ENCODE data around the gene RND1.
"Not testable (repeated sequence)": the region's sequence is repeated elsewhere in the genome, so short reads cannot be mapped to it uniquely, and the experiment has no call there.

The RND1 gene

GRCh38 chr12:48868451-48868850 lies 2.8 kb upstream of the RND1 start:
- no peak for DNase-seq (ENCODE audit: low read depth, low spot score)

DNA sequence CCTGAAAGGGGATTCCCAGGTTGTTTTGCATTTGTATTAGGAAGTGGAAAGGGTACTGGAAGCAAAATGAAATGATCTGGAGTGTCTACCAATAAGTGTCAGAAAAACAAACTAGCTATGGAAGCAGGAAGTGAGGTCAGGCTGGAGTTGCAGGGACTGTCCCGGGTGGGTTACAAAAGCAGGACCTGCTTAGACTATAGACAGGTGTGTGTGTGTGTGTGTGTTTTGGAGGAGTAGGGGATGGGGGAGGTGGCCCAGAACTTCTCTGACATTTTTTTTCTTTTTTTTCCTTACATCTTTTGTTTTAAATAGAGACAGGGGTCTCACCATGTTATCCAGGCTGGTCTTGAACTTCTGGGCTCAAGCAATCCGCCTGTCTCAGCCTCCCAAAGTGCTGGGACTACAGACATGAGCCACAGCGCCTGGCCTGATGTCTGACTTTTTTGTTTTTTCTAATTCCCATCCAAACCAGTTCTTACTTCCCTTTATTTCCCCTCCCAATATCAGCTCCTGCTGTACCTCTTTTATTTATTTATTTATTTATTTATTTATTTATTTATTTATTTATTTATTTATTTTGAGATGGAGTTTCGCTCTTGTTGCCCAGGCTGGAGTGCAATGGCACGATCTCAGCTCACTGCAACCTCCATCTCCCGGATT lies 512 bp upstream of the RND1 start:
- DNase-seq (ENCODE audit: low read depth, low spot score): no peak

GRCh38 chr12:48863291-48863690 lies 2.4 kb downstream of the RND1 start:
- DNase-seq (ENCODE audit: low read depth, low spot score): no peak

- no peak for DNase-seq (ENCODE audit: low read depth, low spot score)
Observed at GRCh38 chr12:48862760-48863159, 2.9 kb downstream of the RND1 start.

DNA sequence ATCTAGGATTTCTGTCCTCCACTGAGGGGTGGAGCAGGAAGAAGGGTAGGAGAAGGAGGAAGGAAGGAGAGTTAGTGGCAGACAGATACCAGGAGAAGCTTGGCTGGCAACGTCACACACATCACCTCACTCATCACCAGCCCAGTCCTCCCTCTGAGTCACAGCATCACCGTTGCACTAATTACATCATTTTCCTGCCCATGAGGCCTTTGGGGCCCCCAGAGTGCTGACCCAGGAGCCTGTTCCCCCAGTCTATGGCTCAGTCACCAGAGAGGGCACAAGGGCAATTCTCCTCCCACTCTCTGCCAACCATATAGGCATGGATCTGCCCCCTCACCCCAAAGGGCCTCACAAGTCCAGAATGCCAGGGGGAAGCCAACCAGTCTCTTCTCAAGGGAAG lies 4.6 kb downstream of the RND1 start:
- DNase-seq (ENCODE audit: low read depth, low spot score): no peak

DNA sequence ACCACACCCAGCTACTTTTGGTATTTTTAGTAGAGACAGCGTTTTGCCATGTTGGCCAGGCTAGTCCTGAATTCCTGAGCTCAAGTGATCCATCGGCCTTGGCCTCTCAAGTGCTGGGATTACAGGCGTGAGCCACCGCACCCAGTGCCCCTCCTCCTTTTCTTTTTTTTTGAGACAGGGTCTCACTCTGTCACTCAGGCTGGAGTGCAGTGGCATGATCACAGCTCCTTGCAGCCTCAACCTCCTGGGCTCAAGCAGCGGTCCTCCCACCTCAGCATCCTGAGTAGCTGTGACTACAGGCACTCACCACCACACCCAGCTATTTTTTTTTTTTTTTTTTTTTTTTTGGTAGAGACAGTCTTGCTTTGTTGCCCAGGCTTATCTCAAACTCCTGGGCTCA lies 5.4 kb downstream of the RND1 start:
- not testable (repeated sequence) for DNase-seq (ENCODE audit: low read depth, low spot score)

- no peak for DNase-seq (ENCODE audit: low read depth, low spot score)
Observed at GRCh38 chr12:48859607-48860006, 6.1 kb downstream of the RND1 start.

GRCh38 chr12:48858043-48858442 lies 7.6 kb downstream of the RND1 start:
- DNase-seq (ENCODE audit: low read depth, low spot score): no peak

DNA sequence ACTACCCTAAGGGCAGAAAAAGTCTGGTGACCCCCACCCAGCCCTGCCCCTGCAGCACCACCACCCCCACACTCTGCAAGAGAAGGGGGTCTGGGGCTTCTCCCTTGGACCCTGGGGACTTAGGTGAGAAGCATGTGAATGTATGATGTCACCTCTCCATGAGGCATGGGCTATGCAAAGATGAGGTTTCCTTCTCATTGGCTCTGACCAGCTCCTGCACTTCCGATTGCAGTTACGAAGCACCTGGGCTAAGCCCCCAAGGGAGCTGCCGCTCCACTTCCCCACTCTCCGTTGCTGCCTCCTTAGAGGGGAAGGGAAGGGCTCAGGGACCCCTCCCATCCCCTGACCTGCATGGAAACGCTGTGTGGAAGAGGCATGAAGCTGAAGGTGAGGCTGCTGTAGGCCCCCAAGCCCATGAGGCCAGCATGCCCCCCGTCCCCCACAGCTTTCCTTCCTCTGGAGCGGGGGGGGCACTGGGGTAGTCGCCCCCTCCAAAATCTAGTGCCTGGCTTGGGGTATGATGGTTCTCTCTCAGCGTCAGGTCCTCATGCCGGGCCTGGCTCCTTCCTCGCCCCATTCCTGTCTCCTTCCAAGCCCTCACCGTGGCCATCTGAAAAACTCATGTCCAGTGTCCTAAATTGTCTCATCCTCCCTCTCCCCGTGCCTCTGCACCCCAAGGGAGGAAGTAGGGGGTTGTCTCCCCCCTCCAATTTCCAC lies 8.2 kb downstream of the RND1 start:
- no peak for DNase-seq (ENCODE audit: low read depth, low spot score)

DNA sequence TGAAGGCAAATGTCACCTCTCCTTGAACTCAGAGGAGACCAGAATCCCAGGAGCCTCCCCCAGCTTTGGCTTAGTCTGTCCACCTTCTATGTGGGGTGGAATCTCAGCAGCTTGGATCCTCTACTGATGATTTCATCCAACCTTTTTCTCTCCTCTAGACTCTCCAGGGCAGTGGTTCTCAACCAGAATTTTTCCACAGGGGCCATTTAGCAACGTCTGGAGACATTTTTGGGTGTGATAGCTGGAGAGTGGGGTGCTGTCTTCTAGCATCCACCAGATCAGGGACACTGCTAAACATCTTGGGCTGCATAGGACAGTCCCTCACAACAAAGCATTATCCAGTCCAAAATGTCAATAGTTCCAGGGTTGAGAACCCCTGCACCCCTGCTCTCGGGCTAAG lies 9.3 kb downstream of the RND1 start:
- no peak for DNase-seq (ENCODE audit: low read depth, low spot score)

GRCh38 chr12:48854932-48855331 lies 10.7 kb downstream of the RND1 start:
- not testable (repeated sequence) for DNase-seq (ENCODE audit: low read depth, low spot score)

DNA sequence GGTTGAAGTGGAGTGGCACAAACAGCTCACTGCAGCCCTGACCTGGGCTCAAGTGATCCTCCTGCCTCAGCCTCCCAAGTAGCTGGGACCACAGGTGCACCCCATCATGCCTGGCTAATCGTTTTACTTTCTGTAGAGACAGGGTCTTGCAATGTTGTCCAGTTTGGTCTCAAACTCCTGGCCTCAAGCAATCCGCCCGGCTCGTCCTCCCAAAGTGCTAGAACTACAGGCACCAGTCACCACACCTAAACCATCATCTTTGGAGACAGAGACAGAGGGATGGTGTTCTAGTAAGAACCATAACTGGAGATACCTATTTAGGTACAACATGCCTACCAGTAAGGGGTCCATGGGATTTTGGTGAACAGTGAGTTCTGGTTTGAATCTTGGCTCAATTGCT lies 11.2 kb downstream of the RND1 start:
- DNase-seq (ENCODE audit: low read depth, low spot score): no peak

DNA sequence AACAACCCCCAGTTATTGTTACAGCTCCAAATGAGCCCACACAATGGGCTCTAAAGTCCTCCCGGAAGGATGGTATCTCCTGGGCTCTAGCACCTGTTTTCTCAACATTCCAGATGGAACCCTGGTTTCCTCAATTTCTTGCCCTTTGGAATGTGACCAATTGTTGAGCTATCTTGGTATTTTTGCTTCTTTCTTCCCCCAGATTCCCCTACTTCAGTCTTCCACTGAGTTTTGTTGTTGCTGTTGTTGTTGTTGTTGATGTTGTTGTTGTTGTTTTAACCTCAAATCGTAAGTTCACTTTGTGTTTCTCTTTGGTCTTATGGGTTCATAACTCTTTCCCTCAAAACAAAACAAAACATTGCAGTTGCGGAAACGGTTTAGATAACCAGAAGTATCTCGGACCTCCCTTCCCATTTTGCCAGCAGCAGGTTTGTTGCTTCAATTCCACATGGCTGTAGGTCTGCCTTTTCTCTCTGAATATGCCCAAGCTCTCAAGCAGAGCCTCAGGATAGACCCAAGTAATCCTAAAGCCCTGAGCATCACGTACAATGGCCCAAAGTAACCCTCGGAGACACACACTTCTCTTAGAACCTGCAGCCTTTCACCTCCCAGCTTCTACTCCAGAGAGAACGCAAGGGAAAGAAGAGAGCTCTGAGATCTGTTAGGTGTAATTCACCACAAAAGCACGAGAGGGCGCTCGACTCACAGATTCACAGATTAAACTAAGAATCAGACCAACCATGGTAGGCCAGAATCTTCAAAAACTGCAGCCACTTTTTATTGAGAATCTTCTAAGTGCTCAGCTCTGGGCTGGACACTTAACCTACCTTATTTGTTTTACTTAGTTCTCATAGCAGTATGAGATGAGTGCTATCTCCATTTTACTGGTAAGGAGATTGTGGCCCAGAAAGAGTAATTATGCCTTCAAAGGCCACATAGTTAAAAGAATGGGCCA lies 12.7 kb downstream of the RND1 start:
- peak; percentile 94 for DNase-seq (ENCODE audit: low read depth, low spot score)

DNA sequence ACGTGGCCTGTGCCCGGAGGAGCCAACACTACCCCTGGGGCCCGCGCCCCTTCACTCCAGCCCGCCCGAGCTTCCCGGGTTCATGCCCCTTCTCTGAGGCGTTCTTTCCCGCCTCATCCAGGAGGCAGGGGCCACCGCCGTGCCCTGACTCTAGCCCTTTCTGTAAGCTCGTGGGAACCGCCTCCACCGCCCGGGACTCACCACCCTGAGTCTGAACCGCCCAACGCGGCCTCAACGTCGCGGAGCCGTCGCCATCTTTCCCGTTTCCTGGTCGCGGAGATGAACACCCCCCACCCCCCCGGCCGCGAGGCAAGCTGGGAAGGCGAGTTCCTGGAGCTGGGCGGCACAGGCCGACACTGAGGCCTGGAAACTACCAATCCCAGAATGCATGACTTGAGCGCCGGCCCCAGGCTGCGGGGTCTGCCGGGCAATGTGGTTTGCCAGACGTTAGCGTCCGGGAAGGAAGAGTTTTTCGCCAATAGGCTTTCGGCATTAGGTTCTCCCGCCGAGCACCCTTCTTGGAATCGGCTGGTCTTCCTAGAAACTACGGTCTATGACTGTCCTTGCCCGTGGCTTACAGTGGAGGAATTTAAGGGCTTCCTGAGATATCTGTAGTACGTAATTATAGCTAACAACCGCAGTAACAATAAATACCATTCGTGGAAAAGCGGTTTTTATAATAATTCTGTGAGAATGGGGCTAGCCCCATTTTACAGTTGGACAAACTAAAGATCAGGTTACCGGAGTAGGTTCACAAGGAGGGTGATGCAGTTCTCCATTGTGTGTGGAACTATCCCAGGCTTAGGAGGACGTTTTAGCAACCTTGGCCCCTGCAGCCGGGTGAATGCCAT lies 13.6 kb downstream of the RND1 start, which contains the start of gene DDX23:
TSS of gene DDX23 (minus strand) at position 281 of the 851 bp plus-strand sequence. CDS start 6,381 bp downstream, outside the sequence.
- DNase-seq (ENCODE audit: low read depth, low spot score): peak; percentile 99

DNA sequence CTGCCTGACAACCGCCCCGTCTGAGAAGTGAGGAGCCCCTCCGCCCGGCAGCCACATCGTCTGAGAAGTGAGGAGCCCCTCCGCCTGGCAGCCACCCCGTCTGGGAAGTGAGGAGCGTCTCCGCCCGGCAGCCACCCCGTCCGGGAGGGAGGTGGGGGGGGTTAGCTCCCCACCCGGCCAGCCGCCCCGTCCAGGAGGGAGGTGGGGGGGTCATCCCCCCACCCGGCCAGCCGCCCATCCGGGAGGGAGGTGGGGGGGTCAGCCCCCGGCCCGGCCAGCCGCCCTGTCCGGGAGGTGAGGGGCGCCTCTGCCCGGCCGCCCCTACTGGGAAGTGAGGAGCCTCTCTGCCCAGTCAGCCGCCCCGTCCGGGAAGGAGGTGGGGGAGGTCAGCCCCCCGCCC lies 23.6 kb downstream of the RND1 start:
- not testable (repeated sequence) for DNase-seq (ENCODE audit: low read depth, low spot score)

- no peak for DNase-seq (ENCODE audit: low read depth, low spot score)
Observed at GRCh38 chr12:48838048-48838447, 27.6 kb downstream of the RND1 start.

DNA sequence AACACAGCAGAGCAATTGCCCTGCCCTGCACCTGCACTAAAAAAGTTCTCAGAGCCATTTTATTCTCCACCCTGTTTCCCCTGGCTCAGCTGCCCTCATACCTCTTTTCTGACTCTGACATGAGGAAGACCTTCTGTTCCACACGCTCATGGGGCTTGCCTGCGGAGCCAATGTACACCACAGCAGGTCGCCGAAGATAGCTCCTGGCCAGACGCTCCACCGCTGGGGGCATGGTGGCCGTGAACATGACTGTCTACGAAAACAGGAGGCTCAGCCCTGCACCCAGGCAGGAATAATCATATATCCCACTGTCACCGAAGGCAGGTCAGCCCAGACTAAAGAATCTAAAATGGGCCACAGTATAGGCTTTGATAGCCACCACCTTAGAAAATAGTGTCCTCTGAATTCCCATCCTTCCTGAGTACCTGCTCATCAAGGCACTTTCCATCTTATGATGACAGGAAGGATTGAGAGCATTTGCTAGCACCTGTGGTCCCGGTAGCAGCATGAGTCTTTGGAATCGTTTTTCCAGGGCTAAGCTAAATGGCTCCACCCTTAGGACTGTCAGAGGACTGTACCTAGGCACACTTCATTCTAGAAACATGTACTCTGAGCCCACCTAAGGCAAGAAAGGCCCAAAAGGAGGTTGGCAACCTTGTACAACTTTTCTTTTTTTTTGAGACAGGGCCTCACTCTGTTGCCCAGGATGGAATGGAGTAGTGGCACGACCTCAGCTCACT lies 33.2 kb downstream of the RND1 start:
- DNase-seq (ENCODE audit: low read depth, low spot score): no peak

GRCh38 chr12:48831257-48831656 lies 34.4 kb downstream of the RND1 start:
- DNase-seq (ENCODE audit: low read depth, low spot score): no peak

GRCh38 chr12:48828841-48829575 lies 36.7 kb downstream of the RND1 start:
- DNase-seq (ENCODE audit: low read depth, low spot score): no peak

DNA sequence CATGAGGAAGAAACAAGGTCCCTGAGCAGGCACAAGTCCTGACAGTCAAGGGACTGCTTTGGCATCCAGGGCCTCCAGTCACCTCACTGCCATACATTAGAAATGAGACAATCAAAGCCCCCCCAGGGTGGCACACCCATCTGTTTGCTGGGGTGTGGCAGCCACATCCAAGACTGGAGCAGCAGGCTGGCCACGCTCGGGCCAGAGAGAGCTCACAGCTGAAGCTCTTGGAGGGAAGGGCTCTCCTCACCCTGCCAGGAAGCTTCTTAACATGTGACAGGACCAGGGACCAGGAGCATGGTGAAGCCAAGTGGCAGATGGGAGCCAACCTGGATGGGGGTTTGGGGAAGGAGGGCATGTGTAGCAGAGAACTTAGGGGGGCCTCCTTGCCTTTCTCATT lies 37.4 kb downstream of the RND1 start:
- DNase-seq (ENCODE audit: low read depth, low spot score): no peak

Measured in astrocyte of the hippocampus (primary cell).